HEK293 (cell line): ENCODE measurements around the gene ARV1.

ENCODE experiments used
- CTCF ChIA-PET: fragments of 350-600 bp; formaldehyde crosslinking; extraction: SDS; loops from one replicate; lab custom pipeline; 2021; ENCODE audit warnings: antibody characterized with exemption; lab: Yijun Ruan, JAX
- POLR2A ChIA-PET: fragments of 300-600 bp; formaldehyde crosslinking; extraction: SDS; loops from one replicate; lab custom pipeline; 2020; ENCODE audit warnings: antibody characterized with exemption, inconsistent platforms; lab: Yijun Ruan, JAX
- H3K27ac ChIP-seq: fragments of 200-500 bp; sonication (Bioruptor generic); 2 replicates; pipeline ENCODE4 v1.5.1; 2014; ENCODE audit warnings: low read depth, low read length, control low read depth, inconsistent platforms; ENCODE audit errors: extremely low read depth
- H3K36me3 ChIP-seq, 2 experiments: fragments of 200-500 bp in 1 of 2; sonication (Bioruptor generic) in 1 of 2; 1 replicate in 1 of 2; 2 replicates in 1 of 2; pipeline ENCODE4 v1.5.1; 2014 to 2017; ENCODE audit warnings: inconsistent platforms in 2 of 2, low read length in 2 of 2; ENCODE audit not compliant: control insufficient read depth in 2 of 2, insufficient read depth in 1 of 2
- H3K4me1 ChIP-seq: fragments of 200-500 bp; sonication (Bioruptor generic); 2 replicates; pipeline ENCODE4 v1.5.1; 2014; ENCODE audit warnings: mild to moderate bottlenecking, low read length, inconsistent platforms; ENCODE audit not compliant: control insufficient read depth, insufficient read depth
- H3K4me3 ChIP-seq: 2 replicates; pipeline ENCODE4 v1.5.1; 2011; ENCODE audit warnings: low read depth, mild to moderate bottlenecking, control low read depth, low read length, moderate library complexity
- H3K9me3 ChIP-seq: fragments of 200-500 bp; sonication (Bioruptor generic); 2 replicates; pipeline ENCODE4 v1.5.1; 2014; ENCODE audit warnings: low read depth, low read length, inconsistent platforms; ENCODE audit not compliant: control insufficient read depth, insufficient read depth
- BCL11B ChIP-seq: fragments of 450-650 bp; formaldehyde crosslinking; IDR thresholded peaks from 2 replicates; pipeline ENCODE4 v1.5.1; 2016; ENCODE audit warnings: low read depth, missing biosample characterization, missing genetic modification characterization
- EGR2 ChIP-seq: fragments of 450-650 bp; formaldehyde crosslinking; IDR thresholded peaks from 2 replicates; pipeline ENCODE4 v1.5.1; 2016; ENCODE audit warnings: low read depth, missing biosample characterization, missing genetic modification characterization
- GLIS1 ChIP-seq: fragments of 450-650 bp; formaldehyde crosslinking; IDR thresholded peaks from 2 replicates; pipeline ENCODE4 v1.5.1; 2016; ENCODE audit warnings: missing biosample characterization, missing genetic modification characterization
- KLF1 ChIP-seq: fragments of 450-650 bp; formaldehyde crosslinking; IDR thresholded peaks from 2 replicates; pipeline ENCODE4 v1.5.1; 2016; ENCODE audit warnings: missing biosample characterization, missing genetic modification characterization
- KLF17 ChIP-seq: fragments of 450-650 bp; formaldehyde crosslinking; IDR thresholded peaks from 2 replicates; pipeline ENCODE4 v1.5.1; 2016; ENCODE audit warnings: missing biosample characterization, missing genetic modification characterization
- TSHZ1 ChIP-seq: fragments of 450-650 bp; formaldehyde crosslinking; IDR thresholded peaks from 2 replicates; pipeline ENCODE4 v1.5.1; 2016; ENCODE audit warnings: missing biosample characterization, missing genetic modification characterization, borderline replicate concordance
- ZFHX2 ChIP-seq: fragments of 450-650 bp; formaldehyde crosslinking; conservative IDR thresholded peaks from 2 replicates; pipeline ENCODE4 v1.5.1; 2016; ENCODE audit warnings: missing biosample characterization, missing genetic modification characterization
- ZNF335 ChIP-seq: fragments of 450-650 bp; formaldehyde crosslinking; conservative IDR thresholded peaks from 2 replicates; pipeline ENCODE4 v1.5.1; 2016; ENCODE audit warnings: missing biosample characterization, missing genetic modification characterization
- ZNF426 ChIP-seq: fragments of 450-650 bp; formaldehyde crosslinking; IDR thresholded peaks from 2 replicates; pipeline ENCODE4 v1.5.1; 2017; ENCODE audit warnings: missing biosample characterization, missing genetic modification characterization, mild to moderate bottlenecking, inconsistent platforms, moderate library complexity
- ZNF596 ChIP-seq: fragments of 450-650 bp; IDR thresholded peaks from 2 replicates; pipeline ENCODE4 v1.5.0; 2018; ENCODE audit warnings: missing biosample characterization, mild to moderate bottlenecking, missing genetic modification characterization, moderate library complexity
- ZNF639 ChIP-seq: fragments of 450-650 bp; formaldehyde crosslinking; IDR thresholded peaks from 2 replicates; pipeline ENCODE4 v1.5.1; 2016; ENCODE audit warnings: missing biosample characterization, missing genetic modification characterization
- ZNF692 ChIP-seq: fragments of 450-650 bp; formaldehyde crosslinking; IDR thresholded peaks from 2 replicates; pipeline ENCODE4 v1.5.1; 2016; ENCODE audit warnings: missing biosample characterization, missing genetic modification characterization
- ZNF76 ChIP-seq: fragments of 450-650 bp; formaldehyde crosslinking; IDR thresholded peaks from 2 replicates; pipeline ENCODE4; 2016; ENCODE audit warnings: low read depth, missing biosample characterization, missing genetic modification characterization, borderline replicate concordance
- ZSCAN30 ChIP-seq: fragments of 450-650 bp; IDR thresholded peaks from 2 replicates; pipeline ENCODE4 v1.5.1; 2018; ENCODE audit warnings: missing biosample characterization, mild to moderate bottlenecking, missing genetic modification characterization, moderate library complexity

Gene ARV1

GRCh38 chr1:230935852-230936251 lies 43.0 kb upstream of the ARV1 start:
- H3K27ac ChIP-seq, result no peak overlapping the region
- peaks cover 7 to 11% of the 10 kb centered on the region in 2 experiments for H3K36me3 ChIP-seq
- ChIA-PET POLR2A (interaction anchor here (0.7 kb wide), 1 partner anchor 99 kb away, joined by 3 read pairs; no protein-coding TSS in a partner anchor), CTCF (interaction anchor here (0.6 to 1.3 kb wide), 2 partner anchors 19 to 52 kb away, joined by 3 to 4 read pairs; no protein-coding TSS in a partner anchor)
- no peaks in the 10 kb centered on the region for H3K9me3 ChIP-seq
- TF ChIP-seq GLIS1 (tag by site-specific recombination) (no peak), ZNF76 (no peak), KLF1 (peak; percentile 85), KLF17 (peak; percentile 31; the same call in 1 of the 2 replicates), EGR2 (tag by site-specific recombination) (peak; percentile 73), ZSCAN30 (tag by site-specific recombination) (no peak), ZFHX2 (tag by site-specific recombination) (0 out of 2 replicates have a peak, but pooled peaks have one; percentile 30)
- H3K4me3 ChIP-seq, result no peak overlapping the region
- H3K4me1 ChIP-seq, result peaks cover 21% of the 10 kb centered on the region

- H3K27ac ChIP-seq, result no peak overlapping the region
- POLR2A ChIA-PET, result no interaction called here
- TF ChIP-seq TSHZ1 (tag by site-specific recombination) (no peak), ZNF596 (tag by site-specific recombination) (no peak), ZNF426 (tag by site-specific recombination) (no peak), BCL11B (tag by site-specific recombination) (no peak), ZNF692 (no peak), ZNF335 (tag by site-specific recombination) (no peak), ZNF639 (tag by site-specific recombination) (no peak)
- TF ChIP-seq, all 188 proteins: peak for 0
- CTCF ChIA-PET, result interaction anchor here (0.6 to 1.3 kb wide), 2 partner anchors 20 to 279 kb away, joined by 3 to 4 read pairs; no protein-coding TSS in a partner anchor
- no peaks in the 10 kb centered on the region for H3K9me3 ChIP-seq
- peaks cover 5% of the 10 kb centered on the region in 2 experiments; a peak in 2 of 3 replicates for H3K36me3 ChIP-seq
- H3K4me1 ChIP-seq, result peaks cover 21% of the 10 kb centered on the region
- no peak overlapping the region for H3K4me3 ChIP-seq
These were observed 42.4 kb upstream of the ARV1 start for GRCh38 chr1:230936475-230936874.
